ENCODE measurements around the gene RUNX2.

DNA sequence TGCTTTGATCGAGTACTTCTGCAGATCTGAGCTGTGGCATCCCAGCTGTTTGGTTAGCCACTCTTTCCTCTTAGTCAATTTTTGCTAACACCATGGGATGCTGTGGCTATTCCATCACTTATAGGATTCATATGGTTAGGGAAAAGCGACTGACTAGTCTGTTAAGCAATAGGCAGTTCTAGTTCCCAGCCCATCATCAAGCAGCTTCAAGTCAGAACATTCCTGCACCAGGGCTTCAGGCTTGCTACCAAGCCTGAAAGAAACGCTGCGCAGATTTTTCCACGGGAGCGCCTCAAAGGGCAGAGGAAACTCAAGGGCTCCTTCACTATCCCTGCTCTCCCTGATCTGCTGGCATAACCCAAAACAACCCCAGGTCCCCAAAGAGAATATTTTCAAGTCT is 209.4 kb downstream of the RUNX2 start:
- TF ChIP-seq, protein P1, sequence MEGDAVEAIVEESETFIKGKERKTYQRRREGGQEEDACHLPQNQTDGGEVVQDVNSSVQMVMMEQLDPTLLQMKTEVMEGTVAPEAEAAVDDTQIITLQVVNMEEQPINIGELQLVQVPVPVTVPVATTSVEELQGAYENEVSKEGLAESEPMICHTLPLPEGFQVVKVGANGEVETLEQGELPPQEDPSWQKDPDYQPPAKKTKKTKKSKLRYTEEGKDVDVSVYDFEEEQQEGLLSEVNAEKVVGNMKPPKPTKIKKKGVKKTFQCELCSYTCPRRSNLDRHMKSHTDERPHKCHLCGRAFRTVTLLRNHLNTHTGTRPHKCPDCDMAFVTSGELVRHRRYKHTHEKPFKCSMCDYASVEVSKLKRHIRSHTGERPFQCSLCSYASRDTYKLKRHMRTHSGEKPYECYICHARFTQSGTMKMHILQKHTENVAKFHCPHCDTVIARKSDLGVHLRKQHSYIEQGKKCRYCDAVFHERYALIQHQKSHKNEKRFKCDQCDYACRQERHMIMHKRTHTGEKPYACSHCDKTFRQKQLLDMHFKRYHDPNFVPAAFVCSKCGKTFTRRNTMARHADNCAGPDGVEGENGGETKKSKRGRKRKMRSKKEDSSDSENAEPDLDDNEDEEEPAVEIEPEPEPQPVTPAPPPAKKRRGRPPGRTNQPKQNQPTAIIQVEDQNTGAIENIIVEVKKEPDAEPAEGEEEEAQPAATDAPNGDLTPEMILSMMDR (IDR thresholded peaks at IDR 0.05; ENCODE audit: poor library complexity, severe bottlenecking): no peak
- TF ChIP-seq EZH2 (IDR thresholded peaks at IDR 0.05; ENCODE audit: borderline replicate concordance, insufficient read depth, low read length, poor library complexity, severe bottlenecking): no peak
- TF ChIP-seq TAF1 (IDR thresholded peaks at IDR 0.05; ENCODE audit: low read depth): no peak
